ENCODE results near the gene GRIA3. TPM values are rescaled to one million over a fixed set of nuclear protein-coding genes. Genes with fewer than 3 reads are reported as not detected.

GRIA3 gene
- total RNA-seq, 1 experiment from 2014 or later: not detected

GRCh38 chrX:123169247-123169901, 14.7 kb upstream of the GRIA3 start:
- no peak overlapping the region for H3K9ac ChIP-seq (ENCODE audit: low read length)
- H3K4me2 ChIP-seq (ENCODE audit: low read length): peak overlapping the region; percentile 36; the same call in 1 of the 2 replicates
- ChIA-PET POLR2A (no interaction called here), RAD21 (ENCODE audit: low non-redundant PET in 1 of 2, low total read pairs in 2 of 2, uncharacterized antibody in 2 of 2, unreplicated experiment in 2 of 2) (no interaction called here), CTCF (no interaction called here)
- no peaks in the 10 kb centered on the region for H4K20me1 ChIP-seq (ENCODE audit: insufficient read depth)
- H3K9me2 ChIP-seq (ENCODE audit: insufficient read depth): no peaks in the 10 kb centered on the region
- H2AFZ ChIP-seq (ENCODE audit: low read depth, low read length, poor library complexity, severe bottlenecking): no peak overlapping the region
- no peaks in the 10 kb centered on the region for H3K9me3 ChIP-seq (ENCODE audit: control insufficient read depth in 1 of 2, insufficient read depth in 1 of 2, low read depth in 1 of 2, low read length in 2 of 2)
- ATAC-seq (peak; percentile 34; the same call in 1 of the 2 replicates), DNase-seq (ENCODE audit: low read depth, low spot score) (peak; percentile 38)
- no TSS peak for BruUV-seq (replicated peaks)
- intact Hi-C loops (cut with micrococcal nuclease): no loop called here
- no peak overlapping the region for H3K4me3 ChIP-seq (replicated peaks in 1 of 2; ENCODE audit: low read depth in 1 of 2, low read length in 2 of 2)
- TF ChIP-seq CTCF (IDR thresholded peaks at IDR 0.05 in 2 of 3, conservative IDR thresholded peaks at IDR 0.05 in 1 of 3; ENCODE audit: borderline replicate concordance in 1 of 3, insufficient read depth in 1 of 3, low read depth in 2 of 3, low read length in 2 of 3) (no peak), JUND (IDR thresholded peaks at IDR 0.05) (0 out of 2 replicates have a peak, but pooled peaks have one; percentile 32), FOSL1 (IDR thresholded peaks at IDR 0.05; ENCODE audit: low read depth) (peak; percentile 40; the same call in 1 of the 2 replicates), CEBPB (IDR thresholded peaks at IDR 0.05; ENCODE audit: low read depth) (no peak), SP1 (IDR thresholded peaks at IDR 0.05; ENCODE audit: low read depth) (peak; percentile 45)
- no peaks in the 10 kb centered on the region for H3K27me3 ChIP-seq (ENCODE audit: insufficient read depth, low read length)
- H3K4me1 ChIP-seq (ENCODE audit: control insufficient read depth in 1 of 2, insufficient read depth in 2 of 2, low read length in 2 of 2): peaks cover 0 to 16% of the 10 kb centered on the region in 2 experiments; a peak in 2 of 4 replicates
- H3K79me2 ChIP-seq (ENCODE audit: insufficient read depth, low read length): no peaks in the 10 kb centered on the region
- H3K36me3 ChIP-seq (ENCODE audit: control insufficient read depth in 1 of 2, insufficient read depth in 2 of 2, low read length in 2 of 2): no peaks in the 10 kb centered on the region
- no peak overlapping the region for H3K27ac ChIP-seq (ENCODE audit: low read depth, low read length)

- Histone ChIP-seq H3K9me3 (ENCODE audit: control insufficient read depth in 1 of 2, insufficient read depth in 1 of 2, low read depth in 1 of 2, low read length in 2 of 2) (no peaks in the 10 kb centered on the region), H2AFZ (ENCODE audit: low read depth, low read length, poor library complexity, severe bottlenecking) (no peak overlapping the region), H3K79me2 (ENCODE audit: insufficient read depth, low read length) (no peaks in the 10 kb centered on the region), H3K9me2 (ENCODE audit: insufficient read depth) (no peaks in the 10 kb centered on the region), H3K4me2 (ENCODE audit: low read length) (no peak overlapping the region), H3K4me1 (ENCODE audit: control insufficient read depth in 1 of 2, insufficient read depth in 2 of 2, low read length in 2 of 2) (peaks cover 0 to 16% of the 10 kb centered on the region in 2 experiments; a peak in 2 of 4 replicates), H3K27me3 (ENCODE audit: insufficient read depth, low read length) (no peaks in the 10 kb centered on the region), H3K36me3 (ENCODE audit: control insufficient read depth in 1 of 2, insufficient read depth in 2 of 2, low read length in 2 of 2) (no peaks in the 10 kb centered on the region), H3K27ac (ENCODE audit: low read depth, low read length) (no peak overlapping the region), H4K20me1 (ENCODE audit: insufficient read depth) (no peaks in the 10 kb centered on the region), H3K9ac (ENCODE audit: low read length) (no peak overlapping the region), H3K4me3 (replicated peaks in 1 of 2; ENCODE audit: low read depth in 1 of 2, low read length in 2 of 2) (no peak overlapping the region)
- BruUV-seq (replicated peaks): no TSS peak
- no peak for TF ChIP-seq ELF1 (IDR thresholded peaks at IDR 0.05; ENCODE audit: borderline replicate concordance, low read depth)
- ChIA-PET CTCF (no interaction called here), RAD21 (ENCODE audit: low non-redundant PET in 1 of 2, low total read pairs in 2 of 2, uncharacterized antibody in 2 of 2, unreplicated experiment in 2 of 2) (no interaction called here), POLR2A (no interaction called here)
- DNase-seq (ENCODE audit: low read depth, low spot score) (no peak), ATAC-seq (no peak)
- intact Hi-C loops (cut with micrococcal nuclease): no loop called here
These were observed 13.5 kb upstream of the GRIA3 start for GRCh38 chrX:123170546-123170945.
